NOMO-1 (cell line): ENCODE measurements around the gene OR9A2.
A peak's percentile ranks its signal among the peaks of the same experiment; 100 is the strongest.

Experiments used
- DNase-seq, 2 experiments: peaks; one replicate each; lab custom pipeline; 2025; ENCODE audit not compliant: unreplicated experiment in 2 of 2; lab: John Stamatoyannopoulos, UW

Gene OR9A2

GRCh38 chr7:143023047-143023446 is 3.9 kb downstream of the OR9A2 start:
- no peak for DNase-seq

- DNase-seq = no peak
These were observed 8.0 kb downstream of the OR9A2 start for GRCh38 chr7:143018931-143019330.

GRCh38 chr7:143016996-143017395 is 9.9 kb downstream of the OR9A2 start:
- no peak for DNase-seq

- no peak for DNase-seq
These were observed 10.9 kb downstream of the OR9A2 start for GRCh38 chr7:143015926-143016490.

- DNase-seq = no peak
These were observed 11.8 kb downstream of the OR9A2 start for GRCh38 chr7:143015084-143015483.

- no peak for DNase-seq
These were observed 13.0 kb downstream of the OR9A2 start for GRCh38 chr7:143013893-143014292.

GRCh38 chr7:143013473-143013872 is 13.5 kb downstream of the OR9A2 start:
- DNase-seq = no peak

GRCh38 chr7:143012409-143012808 is 14.5 kb downstream of the OR9A2 start:
- DNase-seq = no peak

GRCh38 chr7:143012001-143012400 is 14.9 kb downstream of the OR9A2 start:
- DNase-seq = no peak

- peak; percentile 24 to 33 for DNase-seq
These were observed 18.7 kb downstream of the OR9A2 start for GRCh38 chr7:143008007-143008901.

GRCh38 chr7:143005632-143006260 is 21.2 kb downstream of the OR9A2 start:
- DNase-seq = peak in 1 of 2 experiments; percentile 32

GRCh38 chr7:143003393-143004051 is 23.4 kb downstream of the OR9A2 start:
- DNase-seq = peak; percentile 30 to 41

GRCh38 chr7:143002898-143003297 is 24.0 kb downstream of the OR9A2 start:
- no peak for DNase-seq

GRCh38 chr7:143002106-143002505 is 24.8 kb downstream of the OR9A2 start:
- no peak for DNase-seq

GRCh38 chr7:143000648-143001047 is 26.3 kb downstream of the OR9A2 start:
- no peak for DNase-seq

GRCh38 chr7:142999793-143000192 is 27.1 kb downstream of the OR9A2 start:
- DNase-seq = no peak

- DNase-seq = no peak
These were observed 28.0 kb downstream of the OR9A2 start for GRCh38 chr7:142998966-142999365.

GRCh38 chr7:142997456-142997989 is 29.4 kb downstream of the OR9A2 start:
- no peak for DNase-seq

- DNase-seq = no peak
These were observed 34.5 kb downstream of the OR9A2 start for GRCh38 chr7:142992427-142992826.

- DNase-seq = no peak
These were observed 42.6 kb downstream of the OR9A2 start for GRCh38 chr7:142984297-142984696.

- no peak for DNase-seq
These were observed 43.1 kb downstream of the OR9A2 start for GRCh38 chr7:142983825-142984224.
